HG03060 (cell line): ENCODE data around the gene SLC35F4.
"Not testable (repeated sequence)": the region's sequence is repeated elsewhere in the genome, so short reads cannot be mapped to it uniquely, and the experiment has no call there.

Source experiments
- ATAC-seq: cut with Tn5 transposase; IDR thresholded peaks from one replicate; pipeline ENCODE4 v1.9.1; 2021; ENCODE audit warnings: low read depth, moderate number of reproducible peaks; ENCODE audit not compliant: unreplicated experiment

The SLC35F4 gene

DNA sequence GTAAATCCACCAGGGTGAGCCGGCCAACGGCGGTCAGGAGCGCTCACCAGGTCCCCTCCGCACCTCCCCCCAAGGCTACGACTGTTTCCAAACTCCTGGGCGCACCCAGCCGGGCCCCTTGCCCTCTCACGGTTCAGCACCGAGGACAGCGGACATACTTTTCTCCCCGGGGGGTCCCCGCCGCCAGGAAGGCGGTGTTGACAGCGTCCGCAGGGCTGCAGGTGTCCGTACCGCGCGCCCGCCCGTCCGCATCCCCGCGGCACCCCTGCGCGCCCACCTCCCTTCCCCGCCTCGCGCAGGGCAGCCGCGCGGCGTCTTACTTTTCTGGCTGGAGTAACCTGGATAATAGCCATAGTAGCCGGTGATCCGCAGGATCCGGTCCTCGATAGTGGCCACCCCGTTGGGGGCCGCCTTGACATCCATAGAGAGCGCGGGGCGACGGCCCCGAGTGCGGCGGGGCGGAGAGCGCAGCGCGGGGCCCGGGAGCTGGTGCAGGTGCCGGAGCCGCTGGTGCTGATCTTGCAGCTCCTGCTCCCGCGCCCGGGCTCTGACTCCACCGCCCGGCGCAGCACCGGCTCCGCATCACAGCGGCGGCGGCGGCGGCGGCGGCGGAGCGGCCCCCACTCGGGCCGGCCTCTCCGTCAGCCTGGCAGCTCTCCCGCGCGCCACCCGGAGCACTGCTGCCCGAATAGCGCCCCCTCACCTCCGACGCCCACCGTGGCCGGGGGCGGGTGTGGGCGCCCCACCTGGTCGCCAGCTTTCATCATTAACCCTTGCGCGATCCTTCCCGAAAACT lies at the start of gene SLC35F4:
Gene SLC35F4 (minus strand): TSS at position 690 of the 796 bp plus-strand sequence.
- no peak for ATAC-seq

DNA sequence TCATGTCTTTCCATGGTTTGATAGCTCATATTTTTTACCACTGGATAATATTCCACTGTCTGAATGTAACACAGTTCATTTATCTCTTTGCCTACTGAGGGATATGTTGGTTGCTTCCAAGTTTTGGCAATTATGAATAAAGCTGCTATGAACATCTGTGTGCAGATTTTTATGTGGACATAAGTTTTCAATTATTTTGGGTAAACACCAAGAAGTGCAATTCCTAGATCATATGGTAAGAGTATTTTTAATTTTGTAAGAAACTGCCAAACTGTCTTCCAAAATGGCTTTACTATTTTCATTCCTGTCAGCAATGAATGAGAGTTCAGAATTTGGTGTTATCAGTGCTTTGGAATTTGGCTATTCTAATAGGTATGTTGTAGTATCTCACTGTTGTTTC lies 43.7 kb upstream of the SLC35F4 start:
- no peak for ATAC-seq

DNA sequence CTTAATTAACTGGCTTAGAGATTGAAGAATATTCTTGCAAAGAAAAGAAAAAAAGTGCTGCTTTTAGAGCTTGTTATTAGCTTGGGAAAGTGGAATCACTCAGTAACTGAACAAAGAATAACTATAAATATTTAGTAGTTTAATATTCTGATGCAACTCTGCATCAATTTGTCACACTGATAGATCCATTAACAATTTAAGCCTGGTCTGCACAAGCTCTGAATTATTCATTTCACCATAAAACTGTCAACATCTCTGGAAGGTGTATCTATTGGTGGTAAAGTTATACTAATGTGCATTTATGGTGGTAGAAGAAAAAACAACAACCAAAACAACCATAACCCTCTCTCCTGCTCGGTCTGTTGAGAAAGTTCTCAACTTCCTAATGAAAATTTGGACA lies 38.1 kb upstream of the SLC35F4 start:
- no peak for ATAC-seq

DNA sequence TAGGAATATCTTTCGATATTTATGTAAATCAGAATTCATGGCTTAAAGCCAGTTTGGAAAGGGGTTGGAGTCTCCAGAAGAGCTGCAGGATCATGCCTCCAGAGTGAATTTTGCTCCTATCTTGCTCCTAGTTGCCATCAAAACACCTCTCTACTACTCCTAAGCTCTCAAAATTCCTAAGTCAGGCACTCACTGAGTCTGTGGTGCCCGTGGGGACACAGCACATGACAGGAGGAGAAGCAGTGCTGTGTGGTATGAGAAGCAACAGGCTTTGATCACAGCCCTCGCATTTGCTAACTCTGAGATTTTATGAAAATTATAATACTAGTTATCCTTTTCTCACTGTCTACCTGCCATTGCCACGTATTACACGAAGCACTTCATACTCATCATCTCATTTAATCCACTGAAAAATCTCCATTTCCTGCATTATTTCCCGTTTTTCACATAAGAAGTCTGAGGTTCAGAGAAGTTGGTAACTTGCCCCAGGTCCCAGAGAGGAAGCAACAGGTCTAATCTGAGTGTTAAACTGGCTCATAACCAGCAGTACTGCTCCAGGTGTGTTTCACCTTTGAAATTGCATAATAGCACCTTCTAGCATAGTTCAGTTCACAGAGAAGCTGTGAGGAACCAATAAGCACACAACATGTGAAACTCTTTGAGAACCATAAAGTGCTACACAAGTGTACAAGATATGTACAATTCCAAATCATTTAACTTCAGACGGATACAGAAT lies 33.1 kb upstream of the SLC35F4 start:
- ATAC-seq: no peak

DNA sequence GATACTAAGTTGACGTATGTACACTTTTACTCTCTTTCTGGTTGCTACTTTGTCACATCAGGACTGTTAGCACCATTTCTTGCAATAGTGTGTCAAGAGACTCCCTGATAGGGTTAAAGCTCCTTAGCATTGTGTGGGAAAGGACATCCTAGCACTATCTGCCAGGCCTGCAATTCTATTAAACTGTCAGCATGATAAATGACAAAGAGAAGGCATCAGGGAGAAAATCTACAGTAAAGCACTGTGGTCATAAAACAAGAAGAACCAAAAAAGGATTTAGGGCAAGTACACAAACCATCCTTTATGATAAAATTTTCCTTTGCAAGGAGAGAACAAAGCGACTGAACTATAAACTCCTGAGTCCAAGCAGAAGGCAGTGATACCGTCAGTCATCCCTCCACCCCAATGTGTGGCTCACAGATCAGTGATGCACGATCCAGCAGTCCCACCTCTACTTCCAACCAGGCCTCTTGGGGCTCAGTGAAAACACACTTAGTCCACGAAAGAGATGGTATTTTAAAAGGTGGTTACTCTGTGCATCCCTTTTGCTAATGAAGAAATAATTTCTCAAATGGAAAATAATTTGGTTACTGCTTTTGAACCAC lies 31.4 kb upstream of the SLC35F4 start:
- no peak for ATAC-seq

DNA sequence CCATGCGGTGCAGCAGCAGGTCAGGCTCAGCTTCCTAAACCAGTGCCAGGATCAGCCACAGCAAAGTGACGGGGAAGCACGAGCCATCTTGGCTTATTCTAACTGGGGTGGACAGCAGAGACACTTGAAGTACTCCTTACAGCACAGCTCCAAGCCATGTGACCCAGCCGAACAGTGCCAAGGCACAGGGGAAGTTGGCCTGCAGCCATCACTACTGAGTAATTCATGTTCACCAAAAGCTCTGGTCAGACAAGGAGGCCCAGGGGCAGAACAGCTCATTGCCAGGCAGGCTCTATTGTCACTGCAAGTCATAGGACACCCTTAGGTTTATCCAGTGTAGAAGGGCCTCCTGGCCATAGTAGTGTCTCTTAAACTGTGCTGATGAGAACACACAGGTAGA lies 23.4 kb upstream of the SLC35F4 start:
- ATAC-seq: no peak

DNA sequence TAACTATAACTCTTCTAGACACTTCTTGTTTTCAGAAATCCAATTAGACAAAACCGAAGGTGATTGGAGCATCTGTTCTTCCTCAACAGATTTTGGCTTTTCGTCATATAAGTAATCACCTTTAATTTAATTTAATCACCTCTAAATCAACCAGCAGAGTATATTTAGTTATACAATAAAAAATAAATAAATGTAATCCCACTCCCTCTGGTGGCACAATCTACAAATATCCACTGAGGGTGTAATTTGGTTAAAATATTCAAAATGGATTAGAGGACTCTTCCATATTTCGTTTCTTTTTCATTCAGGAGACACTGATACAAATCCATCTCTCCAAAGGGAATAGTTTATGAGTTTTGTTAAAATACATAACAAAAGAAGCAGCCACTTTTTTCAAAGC lies 18.3 kb upstream of the SLC35F4 start:
- no peak for ATAC-seq

DNA sequence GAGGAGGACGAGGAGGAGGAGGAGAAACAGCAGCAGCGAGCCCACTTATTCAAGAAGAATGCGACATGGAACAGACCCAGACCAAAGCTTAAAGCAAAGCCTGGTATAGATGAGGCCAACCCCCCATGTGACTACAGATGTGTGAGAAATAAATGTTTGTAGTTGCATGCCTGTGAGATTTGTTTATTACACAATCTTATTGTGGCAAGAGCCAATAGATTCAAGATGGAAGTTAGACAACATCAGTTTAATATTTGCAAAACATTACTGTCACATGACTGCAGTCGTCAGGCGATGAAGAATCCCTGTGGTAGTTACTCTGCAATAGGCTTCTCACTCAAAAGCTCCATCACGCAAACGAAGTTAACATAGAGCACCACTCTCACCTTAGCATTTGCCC lies 17.2 kb upstream of the SLC35F4 start:
- no peak for ATAC-seq

DNA sequence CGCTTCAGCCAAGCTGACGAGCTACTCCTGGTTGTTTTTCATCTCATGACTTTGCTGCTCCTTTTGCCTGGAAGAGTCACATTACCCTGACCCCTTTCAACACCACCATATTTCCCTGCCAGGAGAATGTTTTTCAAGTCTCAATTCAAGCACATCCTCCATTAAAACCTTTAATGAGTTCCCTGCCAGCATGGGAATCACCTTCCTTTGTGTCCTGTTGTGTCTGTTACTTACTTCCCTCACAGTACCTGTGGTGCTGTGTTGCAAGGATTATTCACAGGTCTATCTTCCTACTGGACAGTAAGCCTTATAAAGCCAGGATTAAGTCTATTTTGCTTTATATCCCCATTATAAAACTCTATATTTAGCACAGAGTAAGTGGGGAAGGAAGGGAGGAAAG lies 13.6 kb upstream of the SLC35F4 start:
- ATAC-seq: no peak

DNA sequence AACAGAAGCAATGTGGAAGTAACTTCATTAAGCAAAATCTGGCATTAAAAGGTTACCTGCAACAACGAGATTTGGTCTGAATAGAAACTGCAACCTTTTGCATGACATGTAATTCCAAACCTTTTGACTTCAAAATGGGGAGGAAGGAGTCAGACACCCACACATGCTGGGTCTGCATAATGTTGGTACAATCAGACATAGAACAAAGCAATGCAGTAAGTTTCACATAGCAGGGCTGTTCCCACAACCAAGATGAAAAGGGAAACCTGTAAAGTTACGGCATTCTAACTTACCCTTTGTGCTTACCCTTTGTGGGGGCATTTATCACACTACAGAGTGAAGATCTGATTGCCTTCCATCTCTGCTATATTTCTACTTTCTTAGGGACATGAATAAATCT lies 10.1 kb upstream of the SLC35F4 start:
- no peak for ATAC-seq

DNA sequence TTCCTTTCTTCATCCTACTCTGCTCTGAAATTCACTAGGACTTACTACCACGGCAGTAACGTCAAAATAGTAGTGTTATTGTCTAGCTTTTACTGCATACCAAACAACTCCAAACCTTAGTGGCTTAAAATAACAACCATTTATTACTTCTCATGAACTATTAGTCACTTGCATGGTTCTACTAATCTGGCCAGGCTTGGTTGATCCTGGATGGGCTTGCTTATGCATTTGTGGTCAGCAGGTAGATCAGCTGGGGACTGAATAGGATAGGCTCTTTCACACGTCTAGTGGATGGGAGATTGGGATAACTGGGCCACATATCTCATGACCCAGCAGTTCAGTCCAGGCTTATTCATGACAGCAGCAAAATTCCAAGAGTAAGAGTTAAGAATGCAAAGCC lies 9.4 kb upstream of the SLC35F4 start:
- no peak for ATAC-seq

DNA sequence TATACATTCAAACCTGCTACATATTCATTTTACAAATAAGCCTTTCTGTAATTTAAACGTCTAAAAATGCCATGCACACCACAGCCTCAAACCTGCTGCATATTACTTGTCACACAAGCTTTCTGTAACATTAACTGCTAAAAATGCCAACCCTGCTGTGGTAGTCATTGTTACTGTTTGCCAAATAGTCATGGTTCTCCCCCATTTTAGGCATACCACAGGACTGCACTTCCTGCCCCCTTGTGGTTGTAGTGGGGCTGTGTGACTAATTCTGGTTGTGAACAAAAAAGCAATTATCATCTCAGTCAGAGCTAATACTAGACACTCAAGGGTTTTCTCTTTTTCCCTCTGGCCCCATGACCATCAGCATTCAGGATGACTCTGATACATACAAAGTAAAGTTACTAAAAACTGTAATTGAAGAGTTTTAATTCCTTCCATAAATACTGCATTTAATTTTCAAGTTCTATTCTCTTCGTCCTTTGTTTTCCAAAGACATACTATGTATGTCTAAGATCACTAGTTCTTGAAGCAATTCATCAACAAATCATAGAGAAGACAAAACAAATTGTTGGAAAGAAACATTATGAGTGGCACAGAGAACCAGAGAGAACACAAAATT lies 5.7 kb upstream of the SLC35F4 start:
- ATAC-seq: no peak

DNA sequence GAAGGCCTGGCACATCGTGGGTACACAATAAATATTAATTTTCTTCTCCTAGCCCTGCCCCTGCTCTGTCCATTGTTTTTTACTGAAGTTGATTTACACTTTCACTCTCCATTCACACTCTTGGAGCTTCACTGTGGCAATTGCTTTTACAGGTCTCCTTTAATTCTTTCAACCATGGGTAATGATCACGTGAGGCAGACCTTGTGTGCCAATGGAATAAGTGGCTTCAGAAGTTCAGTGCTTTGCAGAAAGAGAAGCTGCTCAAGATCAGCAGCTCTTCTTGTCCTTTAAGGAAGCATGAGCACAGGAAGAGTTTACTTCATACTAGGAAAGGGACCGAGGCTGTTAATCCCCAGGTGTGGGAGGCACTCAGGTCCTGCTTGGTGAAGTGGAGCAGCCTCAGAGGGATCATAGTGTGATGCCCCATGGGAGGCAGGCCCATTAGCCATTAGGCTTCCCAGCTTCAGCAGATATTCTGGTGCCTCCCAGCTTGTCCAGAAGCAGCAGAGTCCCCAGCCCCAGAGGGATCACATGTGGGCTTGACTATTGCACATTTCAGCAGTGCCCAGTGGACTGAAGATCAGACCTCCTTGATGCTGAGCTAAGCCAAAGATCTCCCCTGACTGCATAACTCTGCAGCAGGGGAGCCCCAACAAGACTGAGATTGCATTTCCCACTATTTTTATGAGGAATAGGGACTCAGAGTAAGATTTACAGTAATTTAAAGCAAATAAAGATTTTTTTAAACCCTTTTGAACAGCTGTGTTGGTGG lies 5.0 kb upstream of the SLC35F4 start:
- ATAC-seq: no peak

DNA sequence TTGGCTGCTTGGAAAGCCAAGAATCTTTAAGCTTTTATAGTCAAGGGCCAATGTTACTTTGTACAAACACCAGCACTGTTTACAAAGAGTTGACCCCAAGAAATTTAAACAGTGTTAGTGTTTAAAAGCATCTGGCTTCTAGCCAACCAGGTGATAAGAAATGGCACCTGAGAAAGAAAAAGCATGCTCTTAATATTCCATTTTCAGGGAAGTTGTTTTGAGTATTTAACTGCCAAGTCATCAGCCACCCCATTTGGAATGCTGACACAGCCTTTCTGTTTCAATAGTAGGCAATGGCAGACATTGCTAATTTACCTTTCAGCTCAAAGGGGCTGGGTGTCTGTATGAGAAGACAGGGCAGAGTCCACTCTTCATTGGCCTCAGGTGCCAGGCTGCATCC lies 3.7 kb upstream of the SLC35F4 start:
- ATAC-seq: no peak

DNA sequence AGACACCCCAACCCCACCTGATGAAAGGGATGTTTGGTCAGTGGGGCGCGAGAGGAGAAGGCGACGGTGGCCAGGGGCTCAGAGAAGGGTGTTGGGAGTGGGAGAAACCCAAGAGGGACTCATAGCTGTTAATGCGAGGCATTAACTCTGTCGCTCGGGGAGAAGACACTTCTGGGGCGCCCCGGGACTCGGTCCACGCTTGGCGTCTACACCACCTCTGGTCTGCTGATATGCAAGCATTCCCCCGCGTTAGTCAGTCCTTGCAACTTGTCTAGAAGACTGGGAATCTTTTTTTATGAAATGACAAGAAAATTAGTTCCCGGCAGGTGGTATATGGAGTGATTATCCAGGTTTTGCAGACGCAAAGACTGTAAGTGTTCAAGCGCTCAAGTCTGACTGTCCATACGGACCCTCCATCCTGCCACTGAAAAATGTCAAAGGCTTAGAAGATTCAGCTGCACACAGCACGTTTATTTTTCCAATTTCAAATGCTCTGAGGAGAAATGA lies 360 bp upstream of the SLC35F4 start:
- no peak for ATAC-seq

DNA sequence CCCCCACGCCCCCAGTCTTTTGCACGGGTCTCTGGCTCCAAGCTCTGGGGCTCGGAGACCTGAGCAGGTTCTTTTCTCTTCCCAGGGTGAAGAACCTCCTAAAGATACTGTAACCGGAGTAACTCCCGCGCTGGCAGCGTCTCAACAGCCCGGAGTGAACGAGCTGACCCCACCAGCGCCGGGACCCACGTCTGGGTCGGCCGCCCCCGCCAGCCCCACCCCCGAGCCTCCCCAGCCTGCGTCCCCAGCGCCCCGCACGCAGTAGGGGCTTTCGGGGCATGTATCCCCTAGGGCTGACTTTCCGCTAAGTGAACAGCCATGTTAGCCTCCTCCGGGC lies 858 bp downstream of the SLC35F4 start:
- no peak for ATAC-seq

DNA sequence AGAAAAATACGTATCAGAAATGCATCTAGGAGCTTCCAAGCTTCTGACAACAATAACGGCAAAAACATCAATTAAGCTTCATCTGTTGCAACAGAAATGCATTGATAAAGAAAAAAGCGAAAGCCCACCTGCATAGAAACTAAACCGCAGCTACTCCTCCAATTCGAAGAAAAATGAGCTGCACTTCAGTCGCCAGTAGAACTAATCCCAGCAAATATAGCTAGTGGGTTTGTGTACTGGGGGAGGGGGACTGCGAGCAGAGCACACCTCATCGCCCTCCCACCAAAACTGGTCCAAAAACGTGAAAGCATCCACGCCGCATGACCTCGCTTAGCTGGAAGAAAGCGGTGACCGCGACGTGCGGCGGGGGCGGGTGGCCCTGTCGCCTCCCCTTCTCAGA lies 1.2 kb downstream of the SLC35F4 start:
- ATAC-seq: no peak

DNA sequence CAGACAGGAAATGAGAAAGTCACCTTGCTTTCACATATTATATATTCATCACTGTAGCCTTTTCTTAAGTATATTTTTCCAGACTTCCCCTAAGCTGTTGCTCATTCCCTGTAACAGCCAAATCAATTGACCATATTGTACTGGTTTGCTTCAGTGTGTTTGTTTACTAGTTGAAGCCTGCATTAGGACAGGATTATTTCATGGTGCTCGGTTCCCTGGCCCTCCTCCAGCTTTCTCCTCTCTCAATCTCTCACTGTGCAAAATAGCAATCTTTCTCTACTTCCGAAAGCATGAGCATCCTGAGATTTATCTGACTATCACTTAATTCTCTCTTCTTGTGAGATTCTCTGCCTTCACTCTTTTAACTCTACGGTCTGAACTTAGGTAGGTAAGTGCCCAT lies 2.4 kb downstream of the SLC35F4 start:
- ATAC-seq: no peak

DNA sequence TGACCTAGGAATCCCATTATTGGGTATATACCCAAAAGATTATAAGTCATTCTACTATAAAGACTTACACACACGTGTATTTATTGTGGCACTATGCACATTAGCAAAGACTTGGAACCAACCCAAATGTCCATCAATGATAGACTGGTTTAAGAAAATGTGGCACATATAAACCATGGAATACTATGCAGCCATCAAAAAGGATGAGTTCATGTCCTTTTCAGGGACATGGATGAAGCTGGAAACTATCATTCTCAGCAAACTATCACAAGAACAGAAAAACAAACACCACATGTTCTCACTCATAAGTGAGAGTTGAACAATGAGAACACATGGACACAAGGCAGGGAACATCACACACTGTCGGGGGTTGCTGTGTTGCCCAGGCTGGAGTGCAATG lies 10.2 kb downstream of the SLC35F4 start:
- ATAC-seq: not testable (repeated sequence)

DNA sequence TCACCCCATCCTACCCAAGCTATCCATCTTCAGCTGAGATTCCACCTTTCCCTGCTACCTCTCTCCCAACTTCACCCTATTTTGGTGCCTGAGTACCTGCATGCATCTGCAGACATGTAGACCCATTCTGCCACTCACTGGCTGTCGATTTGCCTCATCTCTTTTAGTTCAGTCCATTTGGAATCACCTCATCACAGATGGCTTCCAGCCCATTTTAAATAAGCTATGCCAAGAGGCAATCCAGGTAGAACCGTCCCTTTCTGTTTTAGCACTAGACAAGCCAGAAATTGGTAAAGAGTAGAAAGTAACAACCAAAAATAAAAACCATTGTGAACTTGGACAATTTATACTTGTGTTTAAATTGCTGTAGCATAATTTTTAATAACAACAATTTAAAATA lies 11.3 kb downstream of the SLC35F4 start:
- no peak for ATAC-seq
